PC-3 (cell line): Measurements from ENCODE around the gene SFXN1.

Experiments used
- CTCF ChIP-seq: fragments of 300-600 bp; sonication (generic); conservative IDR thresholded peaks from 2 replicates; pipeline ENCODE4 v1.5.1; 2017; ENCODE audit warnings: antibody characterized with exemption, low read depth, mild to moderate bottlenecking, low read length
- EZH2 ChIP-seq: fragments of 300-600 bp; sonication (generic); IDR thresholded peaks from one replicate; pipeline ENCODE4 v1.6.1; 2017; ENCODE audit warnings: antibody characterized with exemption, mild to moderate bottlenecking, low read length; ENCODE audit not compliant: unreplicated experiment
- EZH2phosphoT487 ChIP-seq: fragments of 300-600 bp; sonication (generic); IDR thresholded peaks from 2 replicates; pipeline ENCODE4 v1.6.1; 2018; ENCODE audit warnings: mild to moderate bottlenecking, antibody characterized with exemption, low read length, borderline replicate concordance

GRCh38 chr5:175572886-175573285 is 94.5 kb downstream of the SFXN1 start:
- TF ChIP-seq CTCF, result no peak
- no peak for TF ChIP-seq EZH2phosphoT487
- TF ChIP-seq EZH2, result no peak
